ENCODE data around the gene ADAMTS19. TPM values are rescaled to one million over a fixed set of nuclear protein-coding genes. Genes with fewer than 3 reads are reported as not detected.
A peak's percentile ranks its signal among the peaks of the same experiment; 100 is the strongest.

ADAMTS19 gene
- total and polyA plus RNA-seq, 9 donors: 11.5 to 39.6 (median 15.9) TPM

DNA sequence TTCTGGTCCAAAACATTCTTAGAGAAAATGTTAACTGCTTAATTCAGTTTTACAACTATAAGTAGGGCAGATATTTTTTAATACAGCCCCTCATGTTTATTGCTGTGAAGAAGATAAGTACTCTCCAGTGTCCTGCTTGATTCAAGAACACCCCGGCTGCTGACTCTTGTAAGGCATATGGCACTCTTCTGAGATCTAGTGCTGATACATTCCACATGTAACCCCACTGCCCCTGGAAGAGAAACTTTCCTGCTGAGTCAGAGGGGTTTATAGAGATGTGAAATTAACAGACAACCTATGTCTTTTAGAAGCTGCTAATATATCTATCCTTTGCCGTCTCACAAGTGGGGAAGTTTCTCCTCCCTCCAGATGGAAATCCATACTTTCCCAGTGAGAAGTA lies 286.8 kb downstream of the ADAMTS19 start:
- no peaks in the 10 kb centered on the region for H3K9me3 ChIP-seq (replicated peaks; ENCODE audit: control insufficient read depth, low read depth, low read length)
- no peak overlapping the region for H3K4me3 ChIP-seq (ENCODE audit: low read length)
- H3K27me3 ChIP-seq (ENCODE audit: control insufficient read depth, insufficient read depth, low read length): no peaks in the 10 kb centered on the region
- H3K27ac ChIP-seq (ENCODE audit: low read length): peak overlapping the region; percentile 50
- peak; percentile 70 for DNase-seq
- no peaks in the 10 kb centered on the region for H3K36me3 ChIP-seq (ENCODE audit: control insufficient read depth, insufficient read depth, low read length)
- peaks cover 5% of the 10 kb centered on the region for H3K4me1 ChIP-seq (ENCODE audit: control insufficient read depth, insufficient read depth, low read length)
- WGBS (ENCODE audit: insufficient coverage): no CpG with 5 or more reads among the region's 2 CpGs

DNA sequence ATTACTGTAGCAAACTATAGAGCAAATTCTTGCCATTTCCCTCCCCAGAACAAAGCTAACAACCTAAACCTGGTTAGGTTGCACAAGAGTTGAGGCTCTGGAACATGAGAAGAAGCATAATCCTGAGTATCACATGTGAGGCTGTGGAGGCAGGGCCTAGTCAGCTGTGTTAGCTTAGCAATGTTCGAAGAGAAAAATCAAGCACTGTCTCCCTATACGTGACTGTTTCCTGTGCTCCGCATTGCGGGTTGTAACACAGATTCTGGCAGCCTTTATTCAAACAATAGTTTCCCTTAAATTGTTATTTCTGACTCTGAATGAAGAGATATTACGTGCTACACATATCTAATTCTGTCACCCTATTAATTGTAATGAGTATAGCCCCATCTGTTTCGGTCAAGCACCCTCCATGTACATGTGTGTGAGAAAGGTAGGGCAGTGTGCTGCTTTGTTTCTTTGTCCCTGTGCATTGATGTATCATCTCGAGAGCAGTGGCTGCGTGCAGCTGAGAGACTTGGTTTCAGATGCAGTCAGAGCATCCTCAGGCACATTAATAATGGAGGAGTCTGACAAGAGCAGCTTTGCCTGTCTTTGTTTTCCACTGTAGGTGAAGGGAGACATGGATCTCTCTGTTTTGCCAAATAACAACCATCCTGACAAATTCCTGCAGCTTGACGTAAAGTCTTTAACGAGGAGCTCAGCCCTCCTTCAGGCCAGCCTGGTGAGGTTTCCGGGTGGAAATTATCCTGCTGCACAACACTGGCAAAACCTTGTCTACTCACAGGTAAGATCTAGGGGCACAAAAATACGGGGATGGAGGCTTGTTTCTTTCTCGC lies 287.7 kb downstream of the ADAMTS19 start, which contains the start of gene MINAR2:
Gene MINAR2, plus strand, starts transcription at position 523 of the 836 bp plus-strand sequence. Its CDS starts 97 bp downstream, at position 620.
- Histone ChIP-seq H3K27ac (ENCODE audit: low read length) (peak within 1 kb of the TSS; percentile 50), H3K9me3 (replicated peaks; ENCODE audit: control insufficient read depth, low read depth, low read length) (no peaks in the 10 kb centered on the region), H3K36me3 (ENCODE audit: control insufficient read depth, insufficient read depth, low read length) (no peaks in the 10 kb centered on the region), H3K27me3 (ENCODE audit: control insufficient read depth, insufficient read depth, low read length) (no peaks in the 10 kb centered on the region), H3K4me1 (ENCODE audit: control insufficient read depth, insufficient read depth, low read length) (peaks cover 5% of the 10 kb centered on the region), H3K4me3 (ENCODE audit: low read length) (no peak within 1 kb of the TSS)
- peak; percentile 27 for DNase-seq
- WGBS (ENCODE audit: insufficient coverage): 76% methylated on average over 6 of the region's 13 CpGs

DNA sequence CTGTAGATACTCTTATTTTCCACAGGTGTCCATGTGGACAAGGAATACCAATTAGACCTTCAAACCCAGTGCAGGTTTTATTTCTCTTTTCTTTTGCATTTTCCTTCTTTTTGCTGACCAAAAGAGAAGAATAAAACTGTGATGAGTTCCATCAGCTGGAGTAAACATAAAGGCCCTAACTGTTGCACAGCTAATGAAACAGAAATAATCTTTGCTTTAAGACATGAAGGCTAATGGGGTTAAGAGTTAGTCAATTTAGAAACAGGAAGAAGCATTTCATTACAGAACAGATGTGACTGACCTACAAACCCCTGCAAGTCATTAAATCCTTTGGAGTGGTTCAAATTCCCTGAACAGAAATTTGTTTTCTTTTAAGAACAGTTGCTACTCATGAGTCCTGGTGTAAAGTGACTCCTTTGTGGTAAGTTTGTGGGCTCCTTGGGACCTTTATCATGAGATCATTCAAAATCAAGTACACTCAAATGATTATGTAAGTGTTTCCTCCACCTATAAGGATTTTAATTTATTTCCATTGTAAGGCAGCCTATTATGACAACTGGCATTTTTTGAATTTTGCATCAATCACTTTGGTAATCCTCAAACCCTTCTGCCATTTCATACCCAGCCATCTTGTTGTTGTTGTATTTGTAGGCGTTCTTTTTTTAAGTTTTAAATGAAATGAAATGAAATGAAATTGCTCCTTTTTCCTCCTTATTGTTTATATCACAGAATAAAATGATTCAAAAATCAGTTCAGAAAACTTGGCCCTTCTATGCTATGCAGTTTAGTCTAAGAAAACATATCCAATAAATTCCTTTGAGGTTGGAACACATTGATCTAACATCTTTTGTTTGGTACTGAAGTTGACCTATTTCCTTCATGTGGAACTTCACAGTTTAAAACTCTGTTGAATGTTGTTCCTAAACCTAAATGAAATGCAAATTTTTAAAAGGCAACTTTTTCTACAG lies 289.1 kb downstream of the ADAMTS19 start:
- no peaks in the 10 kb centered on the region for H3K9me3 ChIP-seq (replicated peaks; ENCODE audit: control insufficient read depth, low read depth, low read length)
- H3K4me3 ChIP-seq (ENCODE audit: low read length): no peak overlapping the region
- H3K36me3 ChIP-seq (ENCODE audit: control insufficient read depth, insufficient read depth, low read length): no peaks in the 10 kb centered on the region
- H3K27me3 ChIP-seq (ENCODE audit: control insufficient read depth, insufficient read depth, low read length): no peaks in the 10 kb centered on the region
- peak overlapping the region; percentile 47 for H3K27ac ChIP-seq (ENCODE audit: low read length)
- H3K4me1 ChIP-seq (ENCODE audit: control insufficient read depth, insufficient read depth, low read length): peaks cover 5% of the 10 kb centered on the region
- WGBS (ENCODE audit: insufficient coverage): no CpG with 5 or more reads among the region's 1 CpG
- peak; percentile 84 for DNase-seq

DNA sequence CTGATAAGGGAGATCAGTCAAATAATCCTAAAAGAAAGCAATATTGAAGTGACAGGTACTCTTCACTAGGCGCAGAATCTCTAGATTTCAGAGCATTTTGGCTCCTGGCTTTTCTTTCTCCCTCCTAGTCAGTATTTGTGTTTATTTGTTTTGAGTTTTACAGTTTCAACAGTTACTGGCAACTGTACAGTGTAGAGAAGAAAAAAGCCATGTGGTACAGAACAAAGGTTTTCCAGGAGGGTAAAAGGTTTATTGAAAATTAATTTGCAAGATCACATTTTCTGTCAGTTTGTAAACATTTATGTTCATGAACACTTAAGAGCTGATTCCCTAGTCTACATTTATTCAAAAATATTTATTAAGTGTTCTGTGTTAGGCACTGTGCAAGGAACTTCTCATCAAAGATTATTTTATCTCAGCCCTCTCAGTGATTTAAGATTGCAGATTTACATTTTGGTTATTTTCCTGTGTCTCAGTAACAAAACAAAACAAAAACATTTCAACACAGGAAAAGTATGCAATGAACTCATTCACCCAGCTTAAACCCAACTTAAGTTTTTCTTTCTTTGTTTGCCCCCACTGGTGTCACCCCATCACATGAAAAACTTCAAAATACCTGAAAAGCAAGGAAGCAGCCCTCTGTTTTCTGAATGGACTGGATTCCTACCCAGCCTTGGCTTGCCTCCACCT lies 300.7 kb downstream of the ADAMTS19 start:
- no peaks in the 10 kb centered on the region for H3K9me3 ChIP-seq (replicated peaks; ENCODE audit: control insufficient read depth, low read depth, low read length)
- no peak overlapping the region for H3K4me3 ChIP-seq (ENCODE audit: low read length)
- no CpG with 5 or more reads among the region's 1 CpG for WGBS (ENCODE audit: insufficient coverage)
- H3K27ac ChIP-seq (ENCODE audit: low read length): peak overlapping the region; percentile 32
- no peaks in the 10 kb centered on the region for H3K36me3 ChIP-seq (ENCODE audit: control insufficient read depth, insufficient read depth, low read length)
- no peaks in the 10 kb centered on the region for H3K27me3 ChIP-seq (ENCODE audit: control insufficient read depth, insufficient read depth, low read length)
- peak; percentile 66 for DNase-seq
- H3K4me1 ChIP-seq (ENCODE audit: control insufficient read depth, insufficient read depth, low read length): no peaks in the 10 kb centered on the region

DNA sequence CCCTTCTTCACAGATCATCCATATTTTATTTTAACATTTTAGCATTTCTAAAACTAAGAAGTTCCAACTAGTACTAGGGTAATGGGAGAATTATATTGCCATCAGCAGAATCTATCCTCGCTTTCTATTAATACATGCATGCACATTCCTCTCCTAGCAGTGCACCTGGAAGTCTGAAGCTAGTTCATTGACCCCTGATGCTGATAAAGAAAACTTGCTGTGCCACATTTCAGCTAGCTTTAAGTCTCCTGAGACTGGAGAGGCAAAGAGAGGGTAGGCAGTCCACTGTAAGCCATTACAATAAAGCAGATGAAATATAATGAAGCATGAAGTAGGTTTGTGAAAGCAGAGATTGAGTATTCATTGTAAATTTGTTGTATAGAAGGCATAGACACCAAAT lies 303.6 kb downstream of the ADAMTS19 start:
- Histone ChIP-seq H3K36me3 (ENCODE audit: control insufficient read depth, insufficient read depth, low read length) (no peaks in the 10 kb centered on the region), H3K4me1 (ENCODE audit: control insufficient read depth, insufficient read depth, low read length) (no peaks in the 10 kb centered on the region), H3K9me3 (replicated peaks; ENCODE audit: control insufficient read depth, low read depth, low read length) (no peaks in the 10 kb centered on the region), H3K4me3 (ENCODE audit: low read length) (no peak overlapping the region), H3K27ac (ENCODE audit: low read length) (no peak overlapping the region), H3K27me3 (ENCODE audit: control insufficient read depth, insufficient read depth, low read length) (no peaks in the 10 kb centered on the region)
- WGBS (ENCODE audit: insufficient coverage): no CpG with 5 or more reads among the region's 1 CpG
- no peak for DNase-seq

DNA sequence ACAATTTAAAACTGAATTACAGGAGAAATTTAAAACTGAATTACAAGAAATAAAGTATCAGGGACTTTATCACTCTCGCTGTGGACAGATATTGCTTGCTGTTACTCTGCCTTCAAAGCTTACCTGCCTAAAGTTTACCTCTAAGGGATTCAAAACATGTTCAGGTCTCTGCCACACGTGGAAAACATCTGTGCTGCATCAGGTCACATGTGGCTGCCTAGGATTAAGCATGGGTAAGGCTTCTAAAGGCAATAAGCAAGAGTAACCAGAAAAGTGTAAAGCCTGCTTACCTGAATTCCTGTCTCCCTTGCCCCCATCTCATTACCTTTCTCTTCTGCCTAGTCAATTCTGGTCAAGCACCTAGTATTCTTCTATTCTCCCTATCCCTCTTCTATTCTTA lies 306.7 kb downstream of the ADAMTS19 start:
- Histone ChIP-seq H3K36me3 (ENCODE audit: control insufficient read depth, insufficient read depth, low read length) (no peaks in the 10 kb centered on the region), H3K4me3 (ENCODE audit: low read length) (no peak overlapping the region), H3K27ac (ENCODE audit: low read length) (no peak overlapping the region), H3K27me3 (ENCODE audit: control insufficient read depth, insufficient read depth, low read length) (no peaks in the 10 kb centered on the region), H3K9me3 (replicated peaks; ENCODE audit: control insufficient read depth, low read depth, low read length) (no peaks in the 10 kb centered on the region), H3K4me1 (ENCODE audit: control insufficient read depth, insufficient read depth, low read length) (no peaks in the 10 kb centered on the region)
- WGBS (ENCODE audit: insufficient coverage): 80% methylated on average over 1 of the region's 2 CpGs
- no peak for DNase-seq

DNA sequence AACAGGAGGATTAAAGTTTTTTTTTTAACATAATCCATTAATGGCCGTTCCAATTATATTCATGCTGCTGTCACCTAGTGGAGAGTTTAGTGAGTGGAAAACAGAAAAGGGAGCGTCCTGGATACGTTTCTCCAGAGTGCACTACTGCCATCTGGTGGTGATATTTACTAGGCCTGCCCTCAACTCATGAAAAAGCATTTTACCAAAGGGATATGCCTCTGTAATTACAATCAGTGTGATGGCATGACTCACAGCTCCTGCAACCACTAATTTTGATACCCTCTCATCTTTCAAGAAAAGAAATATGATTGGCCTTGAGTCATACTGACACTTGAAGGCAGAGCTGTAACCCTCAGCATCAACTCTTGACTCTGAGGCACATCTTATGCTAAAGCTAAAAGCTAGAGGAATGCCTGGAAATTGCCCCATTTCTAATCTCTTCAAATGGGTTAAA lies 307.9 kb downstream of the ADAMTS19 start:
- Histone ChIP-seq H3K27ac (ENCODE audit: low read length) (no peak overlapping the region), H3K36me3 (ENCODE audit: control insufficient read depth, insufficient read depth, low read length) (no peaks in the 10 kb centered on the region), H3K9me3 (replicated peaks; ENCODE audit: control insufficient read depth, low read depth, low read length) (no peaks in the 10 kb centered on the region), H3K27me3 (ENCODE audit: control insufficient read depth, insufficient read depth, low read length) (no peaks in the 10 kb centered on the region), H3K4me1 (ENCODE audit: control insufficient read depth, insufficient read depth, low read length) (no peaks in the 10 kb centered on the region), H3K4me3 (ENCODE audit: low read length) (no peak overlapping the region)
- peak; percentile 96 for DNase-seq
- WGBS (ENCODE audit: insufficient coverage): no CpG with 5 or more reads among the region's 3 CpGs

DNA sequence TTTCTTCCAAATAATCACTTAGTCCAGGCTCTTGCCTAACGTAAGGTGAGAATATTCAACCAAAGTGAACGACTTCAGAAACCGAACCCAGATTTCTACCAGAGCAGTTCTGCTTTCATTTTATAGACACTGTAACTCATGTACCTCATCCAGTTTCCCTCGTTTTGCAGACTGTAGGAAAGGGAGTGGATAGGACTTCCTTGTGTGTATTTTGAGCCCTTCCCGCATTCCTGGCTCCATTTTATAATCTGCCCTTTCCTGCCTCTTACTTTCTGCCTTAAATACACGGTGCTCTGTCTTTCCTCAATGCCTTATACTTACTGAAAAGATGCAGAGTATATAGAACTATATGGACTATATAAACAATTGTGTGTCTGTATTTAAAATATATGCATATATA lies 308.6 kb downstream of the ADAMTS19 start:
- Histone ChIP-seq H3K4me1 (ENCODE audit: control insufficient read depth, insufficient read depth, low read length) (no peaks in the 10 kb centered on the region), H3K9me3 (replicated peaks; ENCODE audit: control insufficient read depth, low read depth, low read length) (no peaks in the 10 kb centered on the region), H3K27ac (ENCODE audit: low read length) (no peak overlapping the region), H3K4me3 (ENCODE audit: low read length) (no peak overlapping the region), H3K27me3 (ENCODE audit: control insufficient read depth, insufficient read depth, low read length) (no peaks in the 10 kb centered on the region), H3K36me3 (ENCODE audit: control insufficient read depth, insufficient read depth, low read length) (no peaks in the 10 kb centered on the region)
- no peak for DNase-seq
- WGBS (ENCODE audit: insufficient coverage): no CpG with 5 or more reads among the region's 6 CpGs

DNA sequence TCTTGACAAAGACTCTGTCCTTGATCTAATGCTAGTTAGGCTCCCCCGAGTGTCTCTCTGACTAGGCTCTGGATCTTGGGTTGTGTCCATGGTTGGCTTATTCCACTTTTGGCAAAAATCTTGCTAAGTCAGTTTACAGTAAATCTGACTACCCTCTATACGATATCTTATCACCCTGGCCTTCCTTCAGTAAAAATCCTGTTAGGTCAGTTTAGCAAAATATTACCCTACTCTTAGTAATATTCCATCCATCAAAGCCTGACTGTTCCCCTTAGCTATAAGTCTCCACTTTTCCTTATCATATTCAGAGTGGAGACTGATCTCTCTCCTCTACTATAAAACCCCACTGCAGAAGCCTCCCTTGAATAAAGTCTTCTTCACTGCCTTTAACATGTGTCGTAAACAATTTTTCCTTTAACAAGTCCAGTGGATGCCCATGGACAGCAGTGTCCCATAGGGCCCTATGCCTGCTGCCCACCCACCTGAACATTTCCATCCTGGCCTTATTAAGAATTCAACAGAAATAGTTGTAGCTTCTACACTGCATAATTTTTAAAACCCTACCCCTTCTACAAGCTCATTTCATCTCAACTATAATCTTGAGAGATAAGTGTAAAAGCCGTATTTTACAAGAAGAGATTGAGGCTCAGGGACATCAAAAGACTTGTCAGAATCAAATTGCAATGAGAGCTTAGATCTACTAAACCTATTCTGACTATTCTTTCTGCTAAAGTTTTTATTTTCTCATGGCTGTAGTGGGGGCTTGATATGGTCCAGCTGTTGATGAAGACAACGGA lies 310.1 kb downstream of the ADAMTS19 start:
- no peaks in the 10 kb centered on the region for H3K27me3 ChIP-seq (ENCODE audit: control insufficient read depth, insufficient read depth, low read length)
- H3K36me3 ChIP-seq (ENCODE audit: control insufficient read depth, insufficient read depth, low read length): no peaks in the 10 kb centered on the region
- WGBS (ENCODE audit: insufficient coverage): 50% methylated on average over 2 of the region's 5 CpGs
- H3K9me3 ChIP-seq (replicated peaks; ENCODE audit: control insufficient read depth, low read depth, low read length): no peaks in the 10 kb centered on the region
- peak; percentile 44 for DNase-seq
- H3K4me3 ChIP-seq (ENCODE audit: low read length): no peak overlapping the region
- no peak overlapping the region for H3K27ac ChIP-seq (ENCODE audit: low read length)
- no peaks in the 10 kb centered on the region for H3K4me1 ChIP-seq (ENCODE audit: control insufficient read depth, insufficient read depth, low read length)

Measured in muscle of leg (tissue), 11 donors.